SU-DHL-6 (cell line): Measurements from ENCODE around the gene SYNJ1.

Experiments
- EZH2phosphoT487 ChIP-seq: fragments of 200-600 bp; sonication (generic), shearing (Covaris generic); conservative IDR thresholded peaks from 2 replicates; pipeline ENCODE4 v1.6.1; 2018; ENCODE audit warnings: mild to moderate bottlenecking, antibody characterized with exemption, low read length, moderate library complexity, mixed read lengths
- TF ChIP-seq, protein P1 (sequence below): fragments of 200-600 bp; sonication (generic); IDR thresholded peaks from one replicate; pipeline ENCODE4 v1.5.1; 2017; ENCODE audit warnings: antibody characterized with exemption, mild to moderate bottlenecking, low read length, moderate library complexity; ENCODE audit not compliant: insufficient read depth, poor library complexity, severe bottlenecking

DNA sequence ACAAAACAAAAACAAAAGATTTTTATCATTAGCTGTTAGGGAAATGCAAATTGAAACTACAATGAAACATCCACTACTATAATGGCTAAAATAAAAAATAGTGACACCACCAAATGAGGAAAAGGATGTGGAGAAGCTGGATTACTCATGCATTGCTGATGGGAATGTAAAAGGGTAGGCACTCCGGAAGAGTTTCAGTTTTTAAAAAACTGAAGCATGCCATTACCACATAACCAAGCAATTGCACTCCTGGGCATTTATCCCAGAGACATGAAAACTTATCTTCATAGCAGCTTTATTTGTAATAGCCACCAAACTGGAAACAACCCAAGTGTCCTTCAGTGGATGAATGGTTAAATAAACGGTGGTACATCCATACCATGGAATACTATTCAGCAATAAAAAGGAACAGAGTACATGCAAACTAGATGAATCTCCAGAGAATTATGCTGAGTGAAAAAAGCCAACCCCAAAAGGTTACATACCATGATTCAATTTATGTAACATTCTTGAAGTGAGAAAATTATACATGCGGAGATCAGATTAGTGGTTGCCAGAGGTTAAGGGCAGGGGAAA lies 101.1 kb downstream of the SYNJ1 start:
- TF ChIP-seq, protein P1, sequence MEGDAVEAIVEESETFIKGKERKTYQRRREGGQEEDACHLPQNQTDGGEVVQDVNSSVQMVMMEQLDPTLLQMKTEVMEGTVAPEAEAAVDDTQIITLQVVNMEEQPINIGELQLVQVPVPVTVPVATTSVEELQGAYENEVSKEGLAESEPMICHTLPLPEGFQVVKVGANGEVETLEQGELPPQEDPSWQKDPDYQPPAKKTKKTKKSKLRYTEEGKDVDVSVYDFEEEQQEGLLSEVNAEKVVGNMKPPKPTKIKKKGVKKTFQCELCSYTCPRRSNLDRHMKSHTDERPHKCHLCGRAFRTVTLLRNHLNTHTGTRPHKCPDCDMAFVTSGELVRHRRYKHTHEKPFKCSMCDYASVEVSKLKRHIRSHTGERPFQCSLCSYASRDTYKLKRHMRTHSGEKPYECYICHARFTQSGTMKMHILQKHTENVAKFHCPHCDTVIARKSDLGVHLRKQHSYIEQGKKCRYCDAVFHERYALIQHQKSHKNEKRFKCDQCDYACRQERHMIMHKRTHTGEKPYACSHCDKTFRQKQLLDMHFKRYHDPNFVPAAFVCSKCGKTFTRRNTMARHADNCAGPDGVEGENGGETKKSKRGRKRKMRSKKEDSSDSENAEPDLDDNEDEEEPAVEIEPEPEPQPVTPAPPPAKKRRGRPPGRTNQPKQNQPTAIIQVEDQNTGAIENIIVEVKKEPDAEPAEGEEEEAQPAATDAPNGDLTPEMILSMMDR, result no peak
- no peak for TF ChIP-seq EZH2phosphoT487
